Activated CD4-positive, CD25-positive, alpha-beta regulatory T cell treated with anti-CD3 and anti-CD28 coated beads, Interleukin-2, amount 50 U/mL, for 24 hours (primary cell): ENCODE measurements around the gene TMEM266.

ENCODE experiments used
- ATAC-seq, 2 donors: fragments of 150-1000 bp; cut with Tn5 transposase; one replicate each; pipeline ENCODE4 v1.10.0; 2021; ENCODE audit warnings: mild to moderate bottlenecking in 1 of 2, moderate library complexity in 1 of 2

Gene TMEM266

DNA sequence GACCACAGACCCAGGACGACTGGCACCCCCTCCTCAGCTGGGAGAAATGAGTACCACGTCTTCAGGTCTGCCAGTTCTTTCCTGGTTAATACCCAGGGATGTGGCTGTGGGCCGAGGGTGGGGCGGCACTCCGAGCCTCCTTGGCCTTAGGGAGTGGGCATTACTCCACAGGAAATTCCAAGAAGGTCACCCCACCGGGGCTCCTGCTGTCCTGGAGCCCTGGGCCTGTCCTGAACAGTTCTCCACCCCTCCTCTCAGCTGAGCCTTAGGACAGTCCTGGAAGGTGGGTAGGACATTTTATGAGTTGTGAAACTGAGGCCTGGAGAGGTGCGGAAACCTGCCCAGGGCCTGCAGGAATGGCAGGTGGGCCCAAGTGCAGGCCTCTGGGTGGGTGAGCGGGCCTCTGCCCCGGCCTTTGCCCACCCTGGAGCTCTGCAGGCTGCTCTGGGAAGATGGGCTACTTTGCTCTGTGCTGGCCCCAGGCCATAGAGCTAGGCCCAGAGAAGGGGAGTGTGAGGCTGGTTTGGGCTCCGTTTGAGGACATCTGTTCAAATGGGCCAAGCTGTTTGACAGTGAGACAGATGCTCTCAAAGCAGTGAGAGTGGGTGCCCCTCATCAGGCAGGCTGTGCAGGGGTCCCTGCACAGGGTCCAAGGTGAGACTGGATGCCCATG, 103.1 kb downstream of the TMEM266 start:
- no peak for ATAC-seq

DNA sequence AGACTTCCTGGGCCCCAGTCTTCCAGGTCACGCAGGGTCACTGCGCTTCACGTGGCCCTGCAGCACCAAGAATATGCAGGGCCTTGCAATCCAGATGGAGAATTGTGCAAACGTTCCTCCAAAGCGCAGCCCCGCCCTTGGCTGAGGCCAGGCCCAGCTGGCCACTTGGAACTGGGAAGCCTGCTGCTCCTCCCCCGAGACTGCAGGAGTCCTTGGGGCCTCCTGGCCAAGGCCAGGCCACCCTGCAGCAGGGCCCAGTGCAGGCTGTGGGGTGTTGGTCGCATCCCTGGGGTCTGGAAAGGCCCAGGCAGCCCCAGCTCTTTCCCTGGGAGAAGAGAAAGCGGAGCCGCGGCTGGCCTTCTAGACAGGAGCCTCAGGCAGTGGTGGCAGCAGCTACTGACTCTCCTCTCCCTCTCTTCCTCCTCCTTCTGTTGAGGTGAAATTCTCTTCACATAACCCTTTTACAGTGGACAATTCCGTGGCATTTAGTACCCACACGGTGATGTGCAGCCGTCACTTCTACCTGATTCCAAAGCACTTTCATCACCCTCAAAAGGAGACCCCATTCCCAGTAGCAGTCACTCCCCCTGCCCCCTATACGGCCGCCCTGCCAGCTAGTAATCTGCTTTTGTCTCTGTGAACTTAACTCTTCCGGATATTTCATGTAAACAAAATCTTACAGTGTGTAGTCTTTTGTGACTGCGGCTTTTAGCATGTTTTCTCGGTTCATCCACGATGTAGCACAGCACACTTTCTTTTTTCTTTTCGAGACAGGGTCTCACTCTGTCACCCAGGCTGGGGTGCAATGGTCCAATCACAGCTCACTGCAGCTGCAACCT, 103.9 kb downstream of the TMEM266 start:
- no peak for ATAC-seq

DNA sequence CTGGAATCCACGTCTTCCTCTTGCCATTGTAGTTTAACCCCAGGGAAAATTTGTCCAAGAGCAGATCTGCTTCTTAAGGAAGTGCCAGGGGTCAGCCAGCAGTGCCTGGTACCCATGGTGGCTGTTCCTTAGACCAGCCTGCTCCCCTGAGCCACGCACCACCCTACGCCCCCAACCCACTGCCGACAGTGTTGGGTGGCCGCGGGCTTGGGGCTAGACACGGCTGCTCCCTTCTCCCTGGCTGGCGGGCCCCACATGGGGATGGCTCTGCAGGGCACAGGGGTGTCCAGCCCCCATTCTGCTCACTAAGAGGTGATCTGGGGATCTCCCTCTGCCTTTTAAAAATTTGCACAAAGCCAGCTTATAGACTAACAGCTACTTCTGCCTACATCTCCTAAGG, 104.8 kb downstream of the TMEM266 start:
- no peak for ATAC-seq

DNA sequence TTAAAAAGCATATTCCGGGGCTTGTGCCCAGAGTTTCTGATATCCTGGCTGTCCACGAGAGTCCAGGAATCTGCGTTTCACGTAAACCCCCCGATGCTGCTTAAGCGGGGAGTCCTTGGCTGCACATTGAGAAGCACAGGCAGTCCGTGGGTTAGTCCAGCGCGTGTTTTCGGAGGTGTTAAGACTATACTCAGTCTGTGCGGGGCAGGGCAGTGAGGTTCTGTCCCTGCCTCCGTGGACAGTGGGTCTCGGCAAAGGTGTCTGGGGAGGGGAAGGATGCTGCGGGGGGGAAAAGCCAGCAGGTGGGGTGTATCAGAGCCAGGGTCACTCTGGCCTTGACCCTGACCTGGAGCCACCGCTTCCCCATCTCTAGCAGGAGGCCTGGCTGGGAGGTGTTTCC, 106.2 kb downstream of the TMEM266 start:
- ATAC-seq: no peak

DNA sequence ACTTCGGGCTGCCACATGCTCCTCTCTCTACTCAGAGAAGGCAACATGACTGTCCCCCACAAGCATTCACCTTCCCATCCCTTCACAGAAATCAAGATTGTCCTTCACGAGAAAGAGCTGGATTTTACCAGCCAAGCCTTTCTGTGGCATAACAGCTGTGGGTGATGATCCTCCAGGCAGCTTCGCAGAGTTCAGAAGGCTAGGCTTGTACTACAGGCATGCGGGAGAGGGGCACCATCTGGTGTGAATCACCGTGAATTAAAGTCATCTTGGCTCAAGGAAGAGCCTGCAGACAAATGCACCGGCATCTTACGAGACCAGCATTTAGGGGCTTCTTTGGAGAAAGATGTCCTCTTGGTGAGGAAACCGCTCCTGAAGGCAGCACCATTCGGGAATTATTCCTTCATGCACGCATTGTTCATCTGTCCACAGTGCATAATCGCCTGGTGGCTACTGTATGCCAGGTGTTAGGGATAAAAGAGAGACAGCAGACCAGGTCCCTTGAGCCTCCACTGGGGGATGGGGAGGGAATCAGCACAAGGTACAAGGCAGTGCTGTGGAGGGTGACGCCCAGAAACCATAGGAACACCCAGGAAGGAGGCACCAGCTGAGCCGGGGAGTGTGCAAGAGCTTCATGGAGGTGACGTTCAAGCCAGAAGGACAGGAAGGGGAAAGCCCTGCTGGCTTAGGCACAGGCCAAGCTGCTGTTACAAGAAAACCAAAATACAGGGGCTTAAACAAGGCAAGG, 108.6 kb downstream of the TMEM266 start:
- no peak for ATAC-seq

DNA sequence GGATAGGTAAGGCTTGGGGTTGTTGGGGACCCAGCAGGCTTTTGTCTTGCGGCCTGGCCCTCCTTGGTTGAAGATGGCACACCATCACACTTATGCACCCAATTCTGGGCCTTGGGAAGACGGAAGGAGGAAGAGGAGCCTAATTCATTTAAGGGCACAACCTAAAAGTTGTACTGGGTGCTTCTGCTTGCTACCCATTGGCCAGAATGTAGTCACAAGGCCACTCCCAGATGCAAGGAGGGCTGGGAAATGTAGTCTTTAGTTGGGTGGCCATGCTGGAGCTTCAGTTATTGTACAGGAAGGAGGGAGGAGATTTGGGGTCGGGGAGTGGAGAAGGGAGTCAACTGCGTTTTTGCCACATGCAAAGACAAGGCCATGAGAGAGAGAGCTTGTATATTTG, 109.2 kb downstream of the TMEM266 start:
- peak in 1 of 2 donors; percentile 33 for ATAC-seq

DNA sequence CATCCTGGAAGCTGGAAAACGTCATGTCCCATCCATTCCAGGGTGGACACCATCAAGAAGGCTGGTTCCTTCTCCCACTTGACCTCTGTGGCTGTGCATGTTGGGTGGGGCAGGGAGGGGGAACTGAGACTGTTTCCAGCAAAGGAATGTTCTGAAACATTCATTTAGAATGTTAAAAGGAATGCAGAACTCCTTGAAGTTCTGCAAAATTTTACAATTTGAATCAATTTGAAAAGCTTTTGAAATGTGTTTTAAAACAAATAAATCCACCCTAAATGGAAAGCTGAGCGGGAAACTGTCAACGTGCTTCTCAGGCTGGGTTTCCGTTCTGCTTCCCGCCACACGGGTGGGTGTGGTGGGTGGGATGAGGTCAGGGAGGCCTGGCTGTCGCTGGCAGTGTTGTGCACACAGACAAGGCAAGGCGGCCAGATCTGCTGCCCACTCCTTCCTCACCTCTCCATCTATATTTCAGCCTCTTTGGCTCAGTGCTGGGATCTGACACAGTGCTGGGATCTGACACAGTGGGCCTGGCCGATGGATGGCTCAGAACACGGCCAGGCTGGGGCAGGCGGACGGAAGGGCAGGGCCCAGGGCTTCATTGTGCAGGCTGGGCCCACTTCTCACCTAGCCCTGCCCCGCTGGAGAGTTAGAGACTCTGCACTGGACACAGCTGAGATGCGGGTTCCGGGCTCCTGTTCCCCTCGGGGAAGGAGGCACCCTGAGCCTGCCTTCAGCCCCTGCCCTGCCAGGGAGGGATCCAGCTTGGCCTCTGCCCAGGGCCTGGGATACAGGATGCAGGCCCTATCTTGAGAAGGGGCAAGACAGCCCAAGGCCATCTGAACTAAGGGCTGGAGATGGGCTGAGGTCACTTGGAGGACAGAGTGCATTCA, 110.4 kb downstream of the TMEM266 start:
- ATAC-seq: no peak

DNA sequence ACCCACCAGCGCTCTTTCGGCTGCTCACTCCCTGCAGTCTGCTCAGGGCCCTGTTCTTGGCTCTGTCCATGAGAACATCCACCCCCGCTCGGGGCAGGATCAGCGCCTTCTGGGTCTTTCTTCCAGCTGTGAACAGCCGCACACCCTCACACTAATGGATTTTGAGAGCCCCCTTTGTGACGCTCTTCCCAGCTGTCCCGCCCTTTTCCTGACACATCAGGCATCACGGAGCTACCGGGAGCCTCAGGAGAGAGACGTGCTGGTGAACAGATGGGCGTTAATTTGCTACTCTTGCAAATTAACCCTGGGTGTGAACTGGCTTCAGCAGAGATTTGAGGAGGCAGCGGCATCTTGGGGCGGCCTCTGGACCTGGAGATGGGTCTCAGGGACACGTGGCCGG, 113.0 kb downstream of the TMEM266 start:
- ATAC-seq: no peak

DNA sequence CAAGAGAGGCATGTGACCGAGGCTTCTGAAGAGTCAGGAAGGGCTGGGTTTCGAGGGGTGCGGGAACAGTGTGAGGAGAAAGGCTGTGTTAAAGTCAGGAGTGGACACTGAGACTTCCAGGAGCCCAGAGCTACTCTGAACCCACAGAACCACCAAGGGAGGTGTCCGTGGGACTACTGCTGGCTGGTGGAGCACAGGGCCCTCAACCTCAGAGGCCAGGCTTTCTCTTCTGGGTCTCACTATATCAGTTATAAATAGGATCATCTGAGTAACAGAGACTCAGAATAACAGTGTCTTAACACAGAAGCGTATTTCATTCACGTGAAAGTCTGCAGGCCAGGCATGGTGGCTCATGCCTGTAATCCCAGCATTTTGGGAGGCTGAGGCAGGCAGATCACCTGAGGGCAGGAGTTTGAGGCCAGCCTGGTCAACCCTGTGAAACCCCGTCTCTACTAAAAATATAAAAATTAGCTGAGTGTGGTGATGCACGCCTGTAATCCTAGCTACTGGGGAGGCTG, 113.6 kb downstream of the TMEM266 start:
- no peak for ATAC-seq

DNA sequence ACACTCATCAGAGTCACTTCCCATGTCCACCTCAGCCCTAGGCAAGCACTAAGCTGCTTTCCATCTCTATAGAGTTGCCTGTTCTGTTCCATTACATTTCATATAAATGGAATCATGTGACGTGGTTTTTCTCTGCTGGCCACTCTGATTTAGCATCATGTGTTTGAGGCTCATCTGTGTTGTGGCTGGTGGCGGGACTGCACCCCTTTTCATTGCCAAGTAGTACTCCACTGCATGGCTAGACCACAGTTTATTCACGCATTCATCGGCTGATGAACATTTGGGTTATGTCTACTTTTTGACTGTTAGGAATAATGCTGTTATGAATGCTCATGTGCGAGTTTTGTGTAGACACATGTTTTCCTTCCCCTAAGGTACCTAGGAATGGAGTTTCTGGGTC, 114.9 kb downstream of the TMEM266 start:
- ATAC-seq: no peak

DNA sequence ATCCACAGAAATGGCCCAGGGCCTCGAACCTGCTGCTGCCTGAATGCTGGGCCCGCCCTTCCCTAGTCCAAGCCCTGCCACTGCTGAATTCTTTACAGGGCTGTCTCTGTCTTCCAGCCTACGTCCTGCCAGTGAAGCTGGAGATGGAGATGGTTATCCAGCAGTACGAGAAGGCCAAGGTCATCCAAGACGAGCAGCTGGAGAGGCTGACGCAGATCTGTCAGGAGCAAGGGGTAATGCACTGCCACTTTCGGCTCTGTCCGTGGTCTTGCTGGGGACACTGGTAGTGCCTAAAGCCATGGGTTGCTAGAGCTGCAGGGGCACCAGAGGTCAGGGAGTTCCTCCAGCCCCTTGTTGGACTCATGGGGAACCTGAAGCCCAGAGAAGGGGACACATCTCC, 115.7 kb downstream of the TMEM266 start:
- no peak for ATAC-seq

DNA sequence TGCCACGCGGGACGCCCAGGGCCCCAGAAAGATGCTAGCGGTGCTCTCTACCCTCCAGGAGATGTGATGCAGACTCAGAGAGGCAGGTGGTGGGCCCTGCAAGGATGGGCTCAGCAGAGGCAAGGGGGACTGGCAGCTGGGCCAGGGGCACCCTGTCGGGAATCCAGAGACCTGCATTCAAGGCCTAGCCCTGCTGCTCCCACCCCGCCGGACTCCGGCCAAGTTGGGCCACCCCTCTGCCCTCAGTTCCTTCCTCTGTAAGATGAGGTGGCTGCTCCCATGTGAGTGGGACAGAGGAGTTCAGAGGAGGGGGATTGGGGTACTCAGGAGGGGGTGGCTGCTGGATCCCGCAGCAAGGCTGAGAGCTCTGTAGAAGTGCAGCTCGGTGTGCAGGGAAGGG, 116.3 kb downstream of the TMEM266 start:
- ATAC-seq: no peak

DNA sequence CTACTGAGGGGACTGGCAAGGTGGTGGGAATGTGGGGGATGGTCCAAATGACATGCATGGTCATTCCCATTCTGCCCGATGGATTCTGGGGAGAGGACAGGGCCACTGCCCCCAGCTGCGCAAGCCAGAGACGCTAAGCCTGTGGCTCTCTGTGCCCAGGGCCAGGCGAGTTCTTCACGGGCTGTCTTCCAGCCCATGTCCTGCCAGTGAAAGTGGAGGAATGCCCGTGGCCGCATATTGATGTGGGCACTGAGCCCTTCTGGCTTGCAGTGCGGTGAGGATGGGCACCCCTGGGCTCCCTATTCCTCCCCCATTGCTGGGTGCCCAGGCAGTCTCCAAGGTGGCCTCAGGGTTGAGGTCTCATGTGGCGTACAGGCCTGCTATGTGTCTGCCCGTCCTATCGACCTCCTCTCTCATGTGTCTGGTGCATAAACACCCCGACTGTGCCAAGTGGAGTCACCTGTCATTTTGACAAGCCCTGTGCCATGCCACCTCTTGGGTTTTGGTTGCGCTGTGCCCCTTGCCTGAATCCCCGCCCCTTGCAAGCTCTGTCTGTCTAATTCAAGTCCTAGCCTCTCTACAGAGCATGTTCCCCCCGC, 116.8 kb downstream of the TMEM266 start:
- no peak for ATAC-seq

DNA sequence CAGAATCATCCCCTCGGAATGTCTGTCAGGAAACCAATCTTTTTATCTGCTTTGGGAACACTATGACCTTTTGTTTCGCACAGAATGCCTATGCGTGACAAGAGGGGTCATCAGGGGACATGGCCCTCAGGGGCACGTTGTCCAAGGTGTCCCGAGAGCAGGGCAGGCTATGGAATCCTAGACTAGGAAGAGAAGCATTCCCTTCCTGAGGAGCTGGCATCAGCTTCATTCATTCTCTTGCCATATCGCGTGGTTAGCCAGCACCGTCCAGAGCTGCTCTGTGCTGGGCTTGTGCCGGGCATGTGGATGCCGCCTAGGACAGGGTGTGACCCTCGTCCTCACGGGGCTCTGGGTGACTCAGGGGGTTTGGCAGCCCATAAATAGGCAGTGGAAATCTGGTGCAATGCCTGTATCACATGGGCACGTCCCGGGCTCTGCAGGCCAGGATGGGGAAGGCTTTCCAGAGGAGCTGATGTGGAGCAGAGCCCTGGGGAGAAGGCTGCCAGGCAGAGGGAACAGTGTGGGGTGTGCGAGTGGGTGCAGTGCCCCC, 117.8 kb downstream of the TMEM266 start:
- no peak for ATAC-seq

DNA sequence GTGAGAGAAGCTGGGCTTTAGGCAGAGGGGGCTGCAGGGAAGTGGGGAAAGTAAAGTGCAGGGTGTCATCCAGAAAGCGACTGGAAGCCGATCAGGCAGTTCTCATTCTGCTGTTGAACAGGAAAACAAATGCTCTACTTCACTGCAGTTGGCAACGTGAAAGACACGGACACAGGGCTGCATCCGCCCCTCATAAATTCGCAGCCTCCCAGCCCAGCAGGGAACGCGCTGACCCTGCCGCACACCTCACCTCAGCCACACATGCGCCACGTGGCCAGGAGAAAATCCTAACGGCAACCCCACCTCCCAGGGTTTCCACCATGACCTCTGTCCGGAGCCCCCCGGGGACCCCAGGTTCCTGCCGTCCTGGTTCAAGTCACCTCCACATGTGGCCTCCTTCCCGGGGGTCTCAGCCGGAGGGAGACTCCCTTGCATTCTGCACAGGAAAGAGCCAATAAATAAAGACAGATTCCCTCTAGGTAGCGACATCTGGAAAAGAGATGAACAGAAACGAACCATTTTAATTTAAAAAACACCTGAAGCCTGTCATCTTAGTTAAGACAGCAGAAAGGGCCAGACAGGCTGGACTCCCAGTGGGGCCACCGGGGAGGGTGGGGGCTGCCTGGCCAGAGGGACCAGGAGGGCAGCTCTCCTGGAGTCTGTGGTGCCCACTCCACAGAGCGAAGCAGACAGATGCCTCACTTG, 118.7 kb downstream of the TMEM266 start:
- no peak for ATAC-seq

DNA sequence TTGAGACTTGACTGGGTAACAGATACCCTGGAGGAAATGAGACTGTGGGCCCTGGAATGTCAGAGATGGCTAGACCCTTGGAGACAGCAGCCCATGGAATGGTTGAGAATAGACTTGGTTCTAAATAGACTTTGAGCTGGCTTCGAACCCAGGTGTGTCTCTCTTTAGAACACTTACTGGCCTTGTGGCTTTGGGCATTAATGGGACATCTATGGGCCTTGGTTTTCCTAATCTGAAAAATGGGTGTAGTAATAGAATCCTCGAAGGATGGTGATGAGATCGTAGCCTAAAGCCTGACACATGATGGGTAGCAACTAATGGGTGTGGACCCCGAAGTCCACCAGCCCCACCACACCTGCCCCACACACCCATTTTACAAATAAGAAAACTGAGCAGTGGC, 119.2 kb downstream of the TMEM266 start:
- ATAC-seq: no peak

DNA sequence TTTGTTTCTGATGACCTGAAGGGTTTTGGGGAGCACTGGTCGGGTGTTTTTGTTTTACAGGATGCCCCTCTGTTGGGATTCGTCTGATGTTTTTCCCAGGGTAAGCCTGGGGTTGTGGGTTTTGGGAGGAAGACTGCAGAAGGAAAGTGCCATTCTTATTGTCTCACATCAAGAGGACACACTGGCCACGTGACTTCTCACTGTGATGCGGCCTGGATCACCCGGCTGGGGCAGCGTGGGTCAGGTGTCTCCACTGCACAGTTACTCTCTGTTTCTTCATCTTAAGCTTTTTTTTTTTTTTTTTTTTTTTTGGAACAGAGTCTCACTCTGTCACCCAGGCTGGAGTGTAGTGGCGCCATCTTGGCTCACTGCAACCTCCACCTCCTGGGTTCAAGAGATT, 120.5 kb downstream of the TMEM266 start:
- ATAC-seq: no peak

DNA sequence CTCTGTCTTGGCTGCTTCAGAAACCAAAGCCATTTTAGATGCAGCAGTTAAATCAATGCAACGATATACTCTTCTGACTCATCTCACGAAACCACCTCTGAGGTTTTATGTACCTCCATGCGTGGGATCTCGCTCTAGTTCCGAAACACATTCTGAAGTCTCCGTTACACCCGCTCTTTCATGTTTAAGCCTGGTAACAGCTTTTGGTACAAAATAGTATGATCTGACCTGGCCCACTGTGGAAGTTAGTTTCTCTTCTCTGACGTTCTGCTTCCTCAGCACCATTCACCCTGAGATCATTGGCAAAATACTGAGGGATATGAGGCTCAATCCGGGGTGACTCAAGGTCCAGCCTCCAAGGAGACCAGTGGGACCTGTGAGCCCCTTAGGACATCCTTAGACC, 121.9 kb downstream of the TMEM266 start:
- peak; percentile 88 to 94 for ATAC-seq

DNA sequence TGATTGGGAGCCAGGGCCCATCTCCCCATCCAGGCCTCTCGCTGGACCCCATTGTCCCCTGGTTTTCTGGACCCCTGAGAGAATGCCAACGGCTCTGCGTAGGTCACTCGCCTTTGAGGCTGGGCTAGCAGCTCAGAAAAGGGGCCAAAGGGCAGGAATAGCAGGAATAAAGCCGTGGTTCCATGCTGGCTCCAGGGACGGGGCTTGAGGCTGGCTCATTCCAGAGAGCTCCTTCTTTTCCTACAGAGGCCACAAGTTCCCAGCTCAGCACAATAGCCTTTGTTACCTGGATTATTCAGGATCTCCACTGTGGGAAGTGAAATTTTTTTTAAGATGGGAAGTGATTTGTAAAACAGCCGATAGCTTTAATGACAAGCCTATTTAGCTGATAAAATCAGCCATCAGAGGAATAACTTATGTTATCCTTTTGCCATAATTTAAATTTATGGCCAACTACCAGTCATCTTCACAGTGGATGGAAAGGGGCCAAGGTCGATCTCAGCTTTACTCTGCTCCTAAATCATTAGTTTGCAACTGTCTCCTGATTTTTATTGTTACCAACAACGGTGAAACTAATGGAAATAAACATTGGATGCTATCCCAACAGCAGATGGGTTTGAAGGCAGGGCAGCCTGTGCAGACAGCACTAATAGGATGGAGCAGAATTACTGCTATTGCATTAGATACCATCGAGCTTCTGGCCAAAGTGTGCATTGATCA, 124.3 kb downstream of the TMEM266 start:
- no peak for ATAC-seq

DNA sequence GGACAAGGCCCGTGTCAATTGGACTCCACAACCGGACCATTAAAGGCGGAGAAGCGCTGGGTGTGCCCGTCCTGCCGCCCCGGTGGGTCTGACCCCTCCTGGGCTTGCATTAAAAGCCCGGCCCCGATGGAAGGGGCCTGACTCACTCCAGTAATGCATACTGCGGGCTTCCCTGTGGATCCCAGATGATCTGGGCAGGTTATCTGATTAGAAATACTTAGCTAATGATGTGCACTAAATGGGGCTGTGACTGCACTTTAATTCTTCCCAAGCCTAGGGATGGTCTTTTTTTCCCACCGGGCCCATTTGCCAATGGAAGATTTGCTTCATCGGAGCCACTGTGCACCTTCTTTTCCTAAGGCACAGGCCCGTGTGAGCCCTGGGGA, 124.9 kb downstream of the TMEM266 start:
- no peak for ATAC-seq
